GM19023 (cell line): ENCODE data around the gene KCNJ6.
"Not testable (repeated sequence)": the region's sequence is repeated elsewhere in the genome, so short reads cannot be mapped to it uniquely, and the experiment has no call there.

ENCODE experiments used
- ATAC-seq: cut with Tn5 transposase; IDR thresholded peaks from one replicate; pipeline ENCODE4 v1.9.1; 2021; ENCODE audit warnings: mild to moderate bottlenecking, moderate library complexity; ENCODE audit not compliant: unreplicated experiment

KCNJ6 gene

DNA sequence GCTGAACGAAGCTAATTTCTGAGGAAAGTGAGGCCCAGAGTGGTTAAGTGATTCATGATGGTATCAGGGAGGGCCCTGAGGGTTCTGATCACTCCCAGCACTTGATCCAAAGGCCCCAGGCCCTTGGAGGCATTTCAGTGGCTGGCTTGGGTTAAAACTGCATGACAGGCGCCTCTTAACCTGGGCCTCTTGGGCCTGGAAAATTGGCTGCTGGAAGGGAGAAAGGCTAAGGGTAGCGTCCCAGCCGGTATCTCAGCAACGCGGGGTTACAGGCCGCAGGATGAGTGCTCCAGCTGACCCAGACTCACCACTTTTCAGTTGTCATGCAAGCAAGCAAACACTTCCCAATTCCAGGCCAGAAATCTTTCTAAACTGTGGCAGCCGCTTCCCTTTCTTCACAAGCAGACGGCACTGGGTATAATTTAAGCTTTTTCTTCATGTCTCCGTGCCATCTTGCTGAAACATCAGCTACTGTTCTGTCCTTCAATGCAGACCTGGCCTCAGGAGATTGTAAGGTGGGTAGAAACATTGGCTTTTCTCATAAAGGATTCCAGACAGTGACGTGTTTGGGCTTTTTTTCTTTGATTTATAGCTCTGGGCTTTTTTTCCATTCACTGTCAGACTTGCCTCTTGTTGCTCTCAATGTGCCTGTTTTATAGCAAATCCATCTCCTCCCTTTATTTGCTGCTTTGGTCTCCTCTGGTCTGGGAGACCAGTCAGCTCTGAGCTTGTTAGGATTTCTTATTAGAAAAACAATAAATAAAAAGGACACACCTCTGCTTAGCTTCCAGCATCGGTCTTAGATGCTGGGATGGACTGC lies 229.1 kb downstream of the KCNJ6 start:
- no peak for ATAC-seq

DNA sequence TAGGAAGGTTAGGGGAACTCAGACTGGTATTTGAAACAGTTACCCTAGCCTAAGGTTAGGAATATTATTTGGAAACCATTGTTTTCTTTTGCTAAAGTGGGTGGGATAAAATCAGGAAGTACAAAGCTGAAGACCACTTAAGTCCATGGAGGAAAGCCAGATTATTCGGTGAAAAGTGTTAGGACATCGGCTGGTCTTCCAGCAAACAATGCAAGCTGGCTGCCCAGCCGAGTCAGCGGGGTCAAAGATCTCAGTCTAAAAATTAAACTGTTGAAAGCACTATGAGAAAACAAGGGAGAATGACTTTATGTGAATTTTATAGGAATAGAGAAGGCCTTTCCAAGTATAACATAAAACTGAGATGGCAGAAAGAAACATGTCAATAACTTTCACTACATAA lies 231.7 kb downstream of the KCNJ6 start:
- no peak for ATAC-seq

DNA sequence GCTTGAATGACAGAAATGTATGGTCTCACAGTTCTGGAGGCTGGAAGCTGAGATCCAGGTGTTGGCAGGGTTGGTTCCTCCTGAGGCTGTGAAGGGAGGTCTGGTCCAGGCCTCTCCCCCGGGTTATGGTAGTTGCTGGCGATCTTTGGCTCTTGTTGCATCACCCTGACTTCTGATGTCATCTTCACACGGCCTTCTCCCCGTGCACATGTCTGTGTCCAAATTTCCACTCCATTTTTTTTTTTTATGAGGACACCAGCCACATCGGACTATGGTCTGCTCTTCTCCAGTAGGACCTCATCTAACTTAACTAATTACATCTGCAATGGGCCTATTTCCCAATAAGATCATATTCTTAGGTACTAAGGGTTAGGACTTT lies 232.2 kb downstream of the KCNJ6 start:
- no peak for ATAC-seq

DNA sequence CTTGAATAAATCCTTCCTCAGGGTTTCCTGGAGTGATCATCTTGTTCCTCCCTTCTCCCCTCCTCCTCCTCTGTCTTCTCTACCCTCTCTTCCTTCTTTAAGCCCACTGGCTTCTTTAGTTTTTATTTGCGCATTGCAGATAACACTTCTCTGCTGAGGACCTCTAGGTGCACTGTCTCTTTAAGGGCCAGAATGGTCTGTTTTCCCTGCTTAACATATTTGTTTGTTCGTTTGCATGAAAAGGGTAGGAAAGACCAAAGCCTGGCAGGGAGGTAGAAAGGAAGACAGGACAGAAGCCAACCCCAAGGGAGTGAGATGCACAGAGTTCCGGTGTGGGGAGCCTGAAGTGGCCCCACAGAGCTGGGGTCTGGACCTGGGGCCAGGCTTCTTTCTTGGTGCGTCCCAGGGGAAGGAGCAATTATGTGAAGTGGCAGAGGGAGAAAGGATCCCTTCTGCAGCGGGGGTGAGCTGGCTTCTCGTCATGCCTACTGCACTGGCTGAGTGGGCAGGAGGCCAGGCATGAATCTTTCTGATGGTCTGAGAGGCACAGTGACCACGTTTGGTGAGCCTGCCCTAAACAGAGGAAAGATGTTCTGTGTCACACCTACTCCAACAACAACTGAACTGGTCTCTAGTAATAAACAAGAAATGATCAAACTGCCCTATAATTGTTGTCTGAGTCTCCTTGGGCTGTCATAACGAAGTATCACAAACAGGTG lies 232.7 kb downstream of the KCNJ6 start:
- no peak for ATAC-seq

- ATAC-seq = no peak
These were observed 233.3 kb downstream of the KCNJ6 start for GRCh38 chr21:37682966-37683365.

DNA sequence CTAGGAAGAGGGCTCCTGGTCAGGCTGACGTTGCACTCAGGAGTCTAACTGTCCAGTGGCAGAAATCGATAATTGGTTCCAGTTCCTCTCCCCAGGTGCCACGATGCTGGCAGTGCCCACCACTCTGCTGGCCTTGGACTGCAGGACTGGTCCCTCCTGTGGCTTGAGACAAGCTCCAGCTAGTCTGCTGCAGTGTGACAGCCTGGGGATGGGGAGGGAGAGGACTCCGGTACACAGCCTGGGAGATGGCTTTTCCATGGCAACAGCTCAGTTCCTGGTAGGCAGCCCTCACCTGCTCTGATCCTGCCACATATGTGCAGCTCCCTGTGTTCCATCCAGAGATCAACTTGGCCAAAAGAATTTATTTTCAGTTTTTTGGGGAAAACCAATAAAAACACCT lies 239.3 kb downstream of the KCNJ6 start:
- ATAC-seq = no peak

DNA sequence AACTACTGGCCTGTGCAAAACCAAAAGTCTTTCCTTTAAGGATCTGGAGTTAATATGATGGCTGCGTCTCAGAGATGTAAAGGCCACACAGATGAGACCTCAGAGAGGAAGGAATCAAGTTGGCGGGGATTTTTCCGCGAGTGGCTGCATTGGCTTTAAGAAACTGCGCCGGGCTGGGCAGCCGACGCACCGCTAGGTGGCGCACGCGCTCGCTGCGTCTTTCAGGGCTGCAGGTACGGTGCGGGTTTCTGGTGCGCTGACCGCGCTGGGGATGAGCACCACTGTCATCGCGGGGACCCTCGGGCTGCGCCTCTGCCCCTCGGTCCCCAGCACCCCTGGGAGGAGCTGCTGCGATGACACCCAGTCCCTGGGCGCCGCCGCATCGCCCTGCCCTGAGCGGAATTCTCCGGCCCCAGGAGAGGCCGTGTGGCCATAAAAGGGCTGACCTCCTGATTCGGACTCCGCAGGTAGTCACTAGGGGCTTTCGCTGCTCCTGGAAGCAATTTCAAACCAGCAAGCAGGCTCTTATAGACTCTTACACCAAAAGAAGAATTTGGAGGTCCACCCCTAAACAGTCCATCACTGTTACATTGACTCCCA lies 241.0 kb downstream of the KCNJ6 start:
- ATAC-seq = no peak

GRCh38 chr21:37673801-37674575 lies 242.3 kb downstream of the KCNJ6 start:
- ATAC-seq = no peak

GRCh38 chr21:37671381-37671780 lies 244.9 kb downstream of the KCNJ6 start:
- ATAC-seq = no peak

DNA sequence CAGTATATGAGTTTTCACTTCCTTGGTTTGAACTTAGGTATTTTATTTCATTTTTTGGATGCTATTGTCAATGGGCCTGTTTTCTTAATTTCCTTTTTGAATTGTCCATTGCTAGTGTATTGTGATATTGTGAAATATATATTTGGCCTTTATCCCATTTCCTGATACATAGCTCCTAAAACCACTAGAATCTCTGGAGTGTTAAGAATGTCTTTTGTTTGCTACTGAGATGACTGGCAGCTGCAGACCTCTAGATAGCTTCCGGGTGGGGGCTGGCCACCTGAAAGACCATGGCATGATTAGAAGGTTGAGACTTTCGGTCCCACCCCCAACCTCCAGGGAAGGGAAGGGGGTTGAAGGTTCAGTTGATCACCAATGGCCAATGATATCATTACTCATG lies 245.4 kb downstream of the KCNJ6 start:
- ATAC-seq = no peak

GRCh38 chr21:37669249-37669648 lies 247.0 kb downstream of the KCNJ6 start:
- ATAC-seq = no peak

- no peak for ATAC-seq
These were observed 247.6 kb downstream of the KCNJ6 start for GRCh38 chr21:37668462-37669239.

- ATAC-seq = no peak
These were observed 248.9 kb downstream of the KCNJ6 start for GRCh38 chr21:37667380-37667779.

DNA sequence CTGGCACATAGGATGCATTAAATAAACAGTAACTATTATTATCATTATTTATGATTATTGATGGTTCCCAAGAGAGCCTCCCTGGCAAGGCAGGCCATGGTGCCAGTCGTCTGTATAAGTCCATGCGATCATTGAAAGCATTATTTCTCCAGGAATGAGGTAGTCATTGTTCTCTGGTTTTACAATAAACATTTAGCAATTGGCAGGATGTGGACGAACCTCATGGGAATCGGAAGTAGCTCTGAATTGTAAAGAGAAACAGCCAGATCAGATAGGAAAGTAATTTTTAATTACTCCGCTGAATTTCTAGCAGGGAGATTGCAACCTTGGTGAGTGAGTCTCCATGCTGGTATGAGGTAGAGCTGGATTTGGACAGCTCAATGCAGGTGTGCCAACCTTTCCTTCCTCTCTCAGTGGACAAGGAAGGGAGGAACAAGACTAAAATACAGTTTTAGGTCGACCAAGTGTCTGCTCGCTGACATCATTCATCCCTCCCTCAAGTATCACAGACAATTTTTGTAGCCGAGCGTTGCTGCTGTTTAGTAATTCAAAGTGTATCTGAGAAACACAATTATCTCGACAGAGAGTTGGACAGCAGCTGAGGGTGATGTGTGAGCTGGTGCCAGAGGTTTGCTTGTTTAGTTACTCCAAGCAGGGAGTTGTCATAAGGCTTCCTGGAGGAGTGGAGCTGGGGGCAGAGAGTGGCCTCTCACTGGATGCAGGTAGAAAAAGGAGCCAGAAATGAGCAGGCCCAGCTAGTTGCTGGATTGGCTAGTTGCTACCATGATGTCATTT lies 250.8 kb downstream of the KCNJ6 start:
- no peak for ATAC-seq

- not testable (repeated sequence) for ATAC-seq
These were observed 254.0 kb downstream of the KCNJ6 start for GRCh38 chr21:37662227-37662626.

DNA sequence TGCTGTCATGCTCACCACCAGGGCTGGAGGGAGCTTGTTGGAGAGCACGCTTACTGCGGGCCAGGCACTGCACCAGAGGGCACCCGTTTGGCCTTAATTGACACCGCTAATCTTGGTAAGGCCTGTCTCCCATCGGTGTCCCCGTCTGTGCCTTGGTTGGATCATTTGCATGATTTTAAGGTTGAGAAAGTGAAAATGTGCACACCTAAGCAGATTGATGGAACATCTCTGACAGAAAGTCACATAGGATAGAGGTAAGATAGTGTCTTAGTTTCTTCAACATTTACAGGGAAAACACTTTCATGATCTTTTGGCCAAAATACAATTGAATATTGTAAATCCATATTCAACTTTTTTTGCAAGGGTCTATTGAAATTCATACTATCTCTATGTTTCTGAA lies 255.5 kb downstream of the KCNJ6 start:
- no peak for ATAC-seq

DNA sequence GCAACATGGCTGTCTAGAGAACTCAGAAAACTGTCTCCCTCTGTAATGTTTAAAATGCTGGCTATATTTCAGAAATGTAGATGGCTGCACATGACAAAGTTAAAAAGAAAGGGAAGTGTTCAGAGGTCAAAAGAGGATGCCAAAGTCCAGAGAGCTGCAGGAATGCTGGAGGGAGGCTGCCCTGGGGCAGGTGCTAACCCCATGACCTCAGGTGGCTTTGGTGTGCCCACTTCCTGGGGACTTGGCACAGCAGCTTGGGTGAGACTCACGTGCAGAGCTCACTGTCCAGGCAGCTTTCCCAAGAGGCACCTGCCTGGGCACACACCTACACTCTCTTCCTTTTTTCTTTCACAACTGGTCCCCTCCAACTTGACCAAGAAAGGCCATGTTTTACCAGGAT lies 256.4 kb downstream of the KCNJ6 start:
- no peak for ATAC-seq

- no peak for ATAC-seq
These were observed 257.3 kb downstream of the KCNJ6 start for GRCh38 chr21:37658817-37659458.

DNA sequence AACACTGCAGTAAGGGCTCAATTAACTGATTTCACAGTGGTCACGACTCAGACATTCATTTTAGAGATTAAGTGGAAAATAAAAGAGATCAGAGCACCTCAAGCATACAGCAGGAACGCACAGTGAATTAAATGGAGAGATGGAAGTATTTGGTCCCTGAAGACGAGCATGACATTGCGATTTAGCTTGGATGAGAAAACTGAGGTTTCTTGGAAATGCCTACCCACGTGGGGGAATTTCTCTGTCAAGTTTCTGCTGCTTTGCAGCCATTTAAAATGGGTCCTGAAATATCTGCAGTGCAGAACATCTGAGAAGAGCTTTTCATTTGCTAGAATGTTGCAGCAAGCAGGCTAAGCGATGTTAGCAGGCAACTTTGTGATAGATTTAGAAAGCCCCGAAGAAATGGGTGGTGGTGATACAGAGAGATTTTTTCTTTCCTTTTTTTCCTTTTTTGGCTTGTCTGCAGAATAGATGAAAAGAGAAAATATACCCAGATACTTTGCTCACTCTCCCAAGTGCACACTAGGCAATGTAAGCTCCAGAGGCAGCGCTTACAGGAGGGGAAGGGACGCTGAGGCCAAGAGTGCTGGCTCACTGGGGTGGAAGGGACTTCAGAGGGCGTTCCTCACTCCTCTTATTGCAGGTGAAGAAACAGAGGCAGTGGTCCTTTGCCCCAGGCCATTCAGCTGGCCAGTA lies 258.0 kb downstream of the KCNJ6 start:
- no peak for ATAC-seq
